ENCODE results near the gene MLX. TPM values are rescaled to one million over a fixed set of nuclear protein-coding genes. Genes with fewer than 3 reads are reported as not detected.

MLX gene
- total and polyA plus RNA-seq, 7 donors = 24.7 to 129 (median 50.5) TPM

DNA sequence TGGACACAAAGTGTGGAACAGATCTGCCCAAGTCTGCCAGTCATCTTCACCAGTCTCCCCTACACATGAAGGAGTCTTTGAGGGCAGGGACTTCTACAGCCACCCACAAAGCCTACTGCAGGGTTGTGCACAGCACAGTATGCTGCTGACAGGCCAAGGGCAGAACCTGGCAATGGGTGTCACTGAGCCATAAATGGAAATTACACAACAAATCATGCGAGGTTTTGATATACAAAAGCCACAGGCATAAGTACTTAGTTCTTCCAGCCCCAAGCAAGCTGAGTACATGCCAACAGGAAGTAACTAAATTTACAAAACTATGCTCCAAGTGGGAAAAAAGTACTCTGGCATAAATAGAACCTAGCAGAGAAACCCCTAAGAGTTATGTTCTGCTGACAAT lies 18.5 kb downstream of the MLX start:
- no peak overlapping the region for H3K27ac ChIP-seq
- H3K9me3 ChIP-seq = no peaks in the 10 kb centered on the region
- no peak for TF ChIP-seq EP300 (IDR thresholded peaks at IDR 0.05)
- no peak for TF ChIP-seq POLR2AphosphoS5 (IDR thresholded peaks at IDR 0.05)
- no peak for TF ChIP-seq POLR2A (IDR thresholded peaks at IDR 0.05)
- TF ChIP-seq, protein P1, sequence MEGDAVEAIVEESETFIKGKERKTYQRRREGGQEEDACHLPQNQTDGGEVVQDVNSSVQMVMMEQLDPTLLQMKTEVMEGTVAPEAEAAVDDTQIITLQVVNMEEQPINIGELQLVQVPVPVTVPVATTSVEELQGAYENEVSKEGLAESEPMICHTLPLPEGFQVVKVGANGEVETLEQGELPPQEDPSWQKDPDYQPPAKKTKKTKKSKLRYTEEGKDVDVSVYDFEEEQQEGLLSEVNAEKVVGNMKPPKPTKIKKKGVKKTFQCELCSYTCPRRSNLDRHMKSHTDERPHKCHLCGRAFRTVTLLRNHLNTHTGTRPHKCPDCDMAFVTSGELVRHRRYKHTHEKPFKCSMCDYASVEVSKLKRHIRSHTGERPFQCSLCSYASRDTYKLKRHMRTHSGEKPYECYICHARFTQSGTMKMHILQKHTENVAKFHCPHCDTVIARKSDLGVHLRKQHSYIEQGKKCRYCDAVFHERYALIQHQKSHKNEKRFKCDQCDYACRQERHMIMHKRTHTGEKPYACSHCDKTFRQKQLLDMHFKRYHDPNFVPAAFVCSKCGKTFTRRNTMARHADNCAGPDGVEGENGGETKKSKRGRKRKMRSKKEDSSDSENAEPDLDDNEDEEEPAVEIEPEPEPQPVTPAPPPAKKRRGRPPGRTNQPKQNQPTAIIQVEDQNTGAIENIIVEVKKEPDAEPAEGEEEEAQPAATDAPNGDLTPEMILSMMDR (IDR thresholded peaks at IDR 0.05) = no peak
- H3K4me3 ChIP-seq = no peak overlapping the region
- intact Hi-C loops (cut with DNase I) = no loop called here
- WGBS, 2 donors = 18 to 37% methylated on average over 1 of the region's 1 CpG
- peaks cover 40 to 100% (median 78%) of the 10 kb centered on the region in 4 donors for H3K36me3 ChIP-seq
- H3K27me3 ChIP-seq = no peaks in the 10 kb centered on the region
- no peak for DNase-seq
- H3K4me1 ChIP-seq = peaks cover 0 to 12% (median 0%) of the 10 kb centered on the region in 4 donors

DNA sequence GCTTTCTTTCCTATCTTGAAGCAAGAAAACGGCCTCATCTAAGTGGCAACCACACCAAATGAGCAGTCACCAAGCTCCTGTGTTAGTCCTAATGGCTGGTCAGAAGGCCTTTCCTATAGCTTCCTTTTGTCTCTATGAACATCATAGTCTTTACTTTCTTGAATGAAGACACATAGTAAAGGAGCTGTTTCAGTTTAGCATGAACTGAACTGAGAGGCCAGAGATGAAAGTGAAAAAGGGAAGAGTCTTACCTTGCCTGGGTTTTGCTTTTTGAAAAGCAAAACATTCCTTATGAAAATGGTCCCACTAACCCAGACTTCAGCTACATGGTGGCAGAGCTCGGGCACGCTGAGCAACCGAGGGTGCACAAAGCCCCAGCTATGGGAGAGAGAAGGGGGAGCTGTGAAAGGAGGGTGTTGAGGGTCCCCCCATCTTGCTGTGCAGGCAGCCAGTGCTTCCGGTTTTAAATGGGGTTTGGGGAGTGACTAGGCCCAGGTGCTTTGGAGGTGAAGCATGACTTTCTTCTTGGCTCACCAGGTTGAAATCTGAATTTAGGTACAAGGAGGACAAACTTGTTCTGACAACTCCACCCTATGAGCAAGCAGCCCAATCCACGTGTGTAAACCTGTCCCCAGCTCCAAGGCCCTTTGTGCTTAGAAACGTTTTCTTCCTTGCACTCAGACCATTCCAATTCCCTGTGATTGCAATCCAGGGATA lies 19.8 kb downstream of the MLX start:
- intact Hi-C loops (cut with DNase I) = no loop called here
- H3K9me3 ChIP-seq = no peaks in the 10 kb centered on the region
- no peak for DNase-seq
- peaks cover 41 to 100% (median 74%) of the 10 kb centered on the region in 4 donors for H3K36me3 ChIP-seq
- no peak for TF ChIP-seq POLR2AphosphoS5 (IDR thresholded peaks at IDR 0.05)
- no peak for TF ChIP-seq EP300 (IDR thresholded peaks at IDR 0.05)
- TF ChIP-seq, protein P1 (IDR thresholded peaks at IDR 0.05) = no peak
- no peak for TF ChIP-seq POLR2A (IDR thresholded peaks at IDR 0.05)
- H3K4me3 ChIP-seq = no peak overlapping the region
- no peaks in the 10 kb centered on the region for H3K27me3 ChIP-seq
- 80 to 81% methylated on average over 7 of the region's 7 CpGs for WGBS, 2 donors
- peaks cover 0 to 12% (median 0%) of the 10 kb centered on the region in 4 donors for H3K4me1 ChIP-seq
- H3K27ac ChIP-seq = peak overlapping the region in 1 of 4 donors; percentile 18

DNA sequence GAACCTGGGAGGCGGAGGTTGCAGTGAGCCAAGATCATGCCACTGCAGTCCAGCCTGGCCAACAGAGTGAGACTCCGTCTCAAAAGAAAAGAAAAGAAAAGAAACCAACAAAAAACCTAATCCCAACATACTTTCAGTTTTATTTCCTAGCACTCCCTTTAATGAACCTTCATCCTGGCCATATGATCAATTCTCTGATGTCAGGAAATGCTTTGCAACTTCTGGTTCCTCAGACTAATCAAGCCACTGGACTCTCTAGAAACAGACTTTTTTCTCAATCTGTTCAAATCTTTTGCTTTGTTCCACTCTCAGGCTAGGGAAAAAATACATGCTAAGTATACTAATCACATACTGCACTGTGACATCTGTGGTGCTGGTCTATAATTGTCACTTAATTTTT lies 24.0 kb downstream of the MLX start:
- no peaks in the 10 kb centered on the region for H3K27me3 ChIP-seq
- peaks cover 16 to 69% (median 37%) of the 10 kb centered on the region in 4 donors for H3K36me3 ChIP-seq
- no peak for TF ChIP-seq EP300 (IDR thresholded peaks at IDR 0.05)
- TF ChIP-seq POLR2A (IDR thresholded peaks at IDR 0.05) = no peak
- TF ChIP-seq, protein P1 (IDR thresholded peaks at IDR 0.05) = no peak
- TF ChIP-seq POLR2AphosphoS5 (IDR thresholded peaks at IDR 0.05) = no peak
- no peak overlapping the region for H3K4me3 ChIP-seq
- intact Hi-C loops (cut with DNase I) = no loop called here
- no peak overlapping the region for H3K27ac ChIP-seq
- H3K4me1 ChIP-seq = peaks cover 0 to under 1% (median 0%) of the 10 kb centered on the region in 4 donors
- no peak for DNase-seq
- H3K9me3 ChIP-seq = no peaks in the 10 kb centered on the region
- WGBS, 2 donors = 94 to 95% methylated on average over 2 of the region's 2 CpGs

DNA sequence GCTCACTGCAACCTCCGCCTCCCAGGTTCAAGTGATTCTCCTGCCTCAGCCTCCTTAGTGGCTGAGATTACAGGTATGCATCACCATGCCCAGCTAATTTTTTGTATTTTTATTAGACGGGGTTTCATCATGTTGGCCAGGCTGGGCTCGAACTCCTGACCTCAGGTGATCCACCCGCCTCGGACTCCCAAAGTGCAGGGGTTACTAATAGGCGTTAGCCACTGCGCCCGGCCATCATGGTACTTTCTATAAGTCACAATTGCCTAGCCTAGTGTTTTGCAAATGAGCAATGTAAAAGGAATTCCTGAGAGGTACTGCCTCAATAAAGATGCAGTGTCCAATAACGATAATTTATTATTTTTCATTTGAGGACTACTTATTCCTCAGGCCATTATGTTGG lies 24.5 kb downstream of the MLX start:
- 97% methylated on average over 9 of the region's 9 CpGs for WGBS, 2 donors
- intact Hi-C loops (cut with DNase I) = no loop called here
- H3K4me3 ChIP-seq = no peak overlapping the region
- H3K36me3 ChIP-seq = peaks cover 16 to 65% (median 35%) of the 10 kb centered on the region in 4 donors
- H3K9me3 ChIP-seq = no peaks in the 10 kb centered on the region
- TF ChIP-seq EP300 (IDR thresholded peaks at IDR 0.05) = no peak
- TF ChIP-seq, protein P1 (IDR thresholded peaks at IDR 0.05) = no peak
- no peak for TF ChIP-seq POLR2AphosphoS5 (IDR thresholded peaks at IDR 0.05)
- TF ChIP-seq POLR2A (IDR thresholded peaks at IDR 0.05) = no peak
- H3K4me1 ChIP-seq = no peaks in the 10 kb centered on the region
- H3K27me3 ChIP-seq = no peaks in the 10 kb centered on the region
- H3K27ac ChIP-seq = no peak overlapping the region
- peak; percentile 12 for DNase-seq
